Pancreas (tissue), 10 donors: ENCODE results near the gene ZNF830. TPM values are rescaled to one million over a fixed set of nuclear protein-coding genes. Genes with fewer than 3 reads are reported as not detected.

ENCODE experiments used
- ATAC-seq, 4 donors: fragments of 200-7000 bp; cut with Tn5 transposase; one replicate each; pipeline versions ENCODE4 v1.8.0 to v1.9.1; 2020; ENCODE audit warnings: mild to moderate bottlenecking in 4 of 4, moderate library complexity in 4 of 4
- DNase-seq, 6 donors: peaks; one replicate each; pipeline ENCODE4 v3.0.0-alpha.2; 2020
- FAIRE-seq: peaks from 2 replicates; lab custom pipeline; 2012; peaks lifted over from hg19 to GRCh38; lab: Jason Lieb, UNC
- H3K27ac ChIP-seq, 4 donors: fragments of 200-600 bp; sonication (generic); 1 replicate in 3 of 4; 2 replicates in 1 of 4; pipeline versions ENCODE4 v1.5.0 to v1.8.0; 2020
- H3K27me3 ChIP-seq, 4 donors: fragments of 200-600 bp; one replicate each; pipeline ENCODE4 v1.8.0; 2021
- H3K36me3 ChIP-seq, 3 donors: fragments of 200-600 bp; sonication (generic) in 1 of 3; one replicate each; pipeline versions ENCODE4 v1.5.0 to v1.8.0; 2020 to 2021
- H3K4me1 ChIP-seq, 3 donors: fragments of 200-600 bp; one replicate each; pipeline ENCODE4 v1.8.0; 2021
- H3K4me3 ChIP-seq, 4 donors: fragments of 200-600 bp; sonication (generic) in 2 of 4; one replicate each; pipeline versions ENCODE4 v1.5.0 to v1.8.0; 2020 to 2021
- H3K9me3 ChIP-seq, 4 donors: fragments of 200-600 bp; one replicate each; pipeline ENCODE4 v1.8.0; 2021
- CTCF ChIP-seq, 4 donors: fragments of 200-600 bp; sonication (generic) in 3 of 4; IDR thresholded peaks; one replicate each; pipeline versions ENCODE4 v1.5.0 to v1.8.0; 2021; ENCODE audit warnings: antibody characterized with exemption in 4 of 4
- WGBS, 2 donors: extraction: QIAGEN DNeasy Blood & Tissue Kit; methylation state at CpG; one replicate each; pipeline ENCODE4 v1.1.7; 2013; 5-methylcytosine and 5-hydroxymethylcytosine counted together
- intact Hi-C, 3 donors: fragments of 100-400 bp; cut with DNase I; formaldehyde crosslinking; loops; one replicate each; pipeline versions ENCODE4 v1.11.1 to v1.14.2; 2022
- polyA plus RNA-seq, 2 donors: library from polyadenylated mRNA; stranded (reverse); fragments of 200-250 nt; gene quantifications; one replicate each; pipeline ENCODE4 v1.2.3, GENCODE V29; 2013
- total RNA-seq, 6 donors: library from RNA; stranded (reverse); fragmentation: NEBNext Ultra II Directional in 4 of 6; extraction: Animal tissue kit (Norgen Biotek cat#: 25700) in 4 of 6; gene quantifications; one replicate each; pipeline versions ENCODE4 v1.2.1 to v1.2.4, GENCODE V29; 2021 to 2023
- donor health status: healthy with polysubstance abuse.
- donor health status: DM: no; HTN: no; CAD: no; lungs with moderate emphysema.
- donor health status: DM: no; HTN: no; CAD: no.
- donor health status: control.
- donor health status: control.
- donor health status: Bipolar disorder and iron deficiency.
- donor health status: DM: yes; HTN: yes; CAD: no.
- donor health status: DM: no; HTN: no; CAD: no.
- donor health status: DM: no; HTN: no; CAD: no.
- donor health status: DM: yes; HTN: yes; CAD: no.

Gene ZNF830
- total and polyA plus RNA-seq, 8 donors, result 3.8 to 9.7 (median 5.7) TPM

GRCh38 chr17:34980681-34981537 lies 19.6 kb downstream of the ZNF830 start:
- H3K9me3 ChIP-seq, result no peaks in the 10 kb centered on the region
- H3K4me3 ChIP-seq, result peak overlapping the region; percentile 85 to 96 (median 91)
- H3K27me3 ChIP-seq, result no peaks in the 10 kb centered on the region
- TF ChIP-seq CTCF (IDR thresholded peaks at IDR 0.05), result peak in 1 of 4 donors; percentile 10
- no peaks in the 10 kb centered on the region for H3K36me3 ChIP-seq
- intact Hi-C loops, result no loop called here
- ATAC-seq (peak; percentile 86 to 92 (median 90)), DNase-seq (peak; percentile 60 to 87 (median 73)), FAIRE-seq (no peak)
- peak overlapping the region; percentile 98 to 99 (median 98) for H3K27ac ChIP-seq
- WGBS, 2 donors, result 0 to 2% methylated on average over 11 to 69 of the region's 69 CpGs
- H3K4me1 ChIP-seq, result peaks cover 0 to 13% (median 0%) of the 10 kb centered on the region in 3 donors

GRCh38 chr17:34981538-34982241 lies 20.4 kb downstream of the ZNF830 start:
- Histone ChIP-seq H3K4me1 (peaks cover 0 to 13% (median 0%) of the 10 kb centered on the region in 3 donors), H3K4me3 (peak overlapping the region; percentile 85 to 96 (median 91)), H3K36me3 (peaks cover 0 to 3% (median 0%) of the 10 kb centered on the region in 3 donors), H3K9me3 (no peaks in the 10 kb centered on the region), H3K27me3 (no peaks in the 10 kb centered on the region), H3K27ac (peak overlapping the region; percentile 98 to 99 (median 98))
- FAIRE-seq (no peak), DNase-seq (no peak), ATAC-seq (peak in 2 of 4 donors; percentile 2 to 4)
- WGBS, 2 donors, result 5 to 6% methylated on average over 8 of the region's 8 CpGs
- intact Hi-C loops, result no loop called here
- TF ChIP-seq CTCF (IDR thresholded peaks at IDR 0.05), result no peak

- Histone ChIP-seq H3K27me3 (no peaks in the 10 kb centered on the region), H3K36me3 (peaks cover 0 to 31% (median 0%) of the 10 kb centered on the region in 3 donors), H3K27ac (no peak overlapping the region), H3K4me1 (peaks cover 0 to 4% (median under 1%) of the 10 kb centered on the region in 3 donors), H3K9me3 (no peaks in the 10 kb centered on the region), H3K4me3 (no peak overlapping the region)
- intact Hi-C loops, result no loop called here
- no peak for DNase-seq
- no peak for FAIRE-seq
- 94 to 96% methylated on average over 2 of the region's 2 CpGs for WGBS, 2 donors
- TF ChIP-seq CTCF (IDR thresholded peaks at IDR 0.05), result no peak
- ATAC-seq, result no peak
Measured at GRCh38 chr17:34987232-34987631, 25.9 kb downstream of the ZNF830 start.

GRCh38 chr17:34988644-34989043 lies 27.3 kb downstream of the ZNF830 start:
- intact Hi-C loops, result no loop called here

More at GRCh38 chr17:34988644-34989043, 27.3 kb downstream of the ZNF830 start:
- Histone ChIP-seq H3K4me1 (peaks cover 0 to 4% (median 0%) of the 10 kb centered on the region in 3 donors), H3K9me3 (no peaks in the 10 kb centered on the region), H3K4me3 (no peak overlapping the region), H3K27ac (no peak overlapping the region), H3K27me3 (no peaks in the 10 kb centered on the region), H3K36me3 (peaks cover 0 to 31% (median 0%) of the 10 kb centered on the region in 3 donors)
- no peak for ATAC-seq
- 89 to 94% methylated on average over 2 of the region's 2 CpGs for WGBS, 2 donors
- DNase-seq, result no peak
- FAIRE-seq, result no peak
- TF ChIP-seq CTCF (IDR thresholded peaks at IDR 0.05), result no peak
